GM12891 (cell line): ENCODE data around the gene C5orf46.

Experiments
- DNase-seq: peaks from one replicate; pipeline ENCODE4 v3.0.0; 2011; ENCODE audit warnings: low spot score; ENCODE audit not compliant: insufficient read length
- FAIRE-seq: peaks from 2 replicates; lab custom pipeline; 2011; peaks lifted over from hg19 to GRCh38; lab: Jason Lieb, UNC
- PAX5 ChIP-seq: IDR thresholded peaks from 2 replicates; pipeline ENCODE4 v1.6.1; 2011; ENCODE audit warnings: low read length, moderate library complexity, mild to moderate bottlenecking; ENCODE audit not compliant: insufficient read depth, severe bottlenecking
- POLR2A ChIP-seq: IDR thresholded peaks from 2 replicates; pipeline ENCODE4 v1.6.1; 2011; ENCODE audit warnings: low read depth, low read length, control low read depth
- POLR2AphosphoS5 ChIP-seq: IDR thresholded peaks from 2 replicates; pipeline ENCODE4 v1.6.1; 2011; ENCODE audit warnings: low read depth, low read length, control low read depth
- POU2F2 ChIP-seq: IDR thresholded peaks from 2 replicates; pipeline ENCODE4 v1.6.1; 2011; ENCODE audit warnings: low read depth, mild to moderate bottlenecking, control low read depth, low read length, moderate library complexity
- SPI1 ChIP-seq: IDR thresholded peaks from 2 replicates; pipeline ENCODE4 v1.6.1; 2011; ENCODE audit warnings: low read depth, low read length, control low read depth
- TAF1 ChIP-seq: IDR thresholded peaks from 2 replicates; pipeline ENCODE4 v1.6.1; 2011; ENCODE audit warnings: low read depth, low read length, control low read depth

C5orf46 gene

GRCh38 chr5:147898875-147899401 lies 7.4 kb downstream of the C5orf46 start:
- FAIRE-seq (no peak), DNase-seq (no peak)
- TF ChIP-seq TAF1 (no peak), POU2F2 (no peak), POLR2AphosphoS5 (no peak), SPI1 (no peak), POLR2A (no peak), PAX5 (no peak)

- TF ChIP-seq POU2F2 (no peak), POLR2AphosphoS5 (no peak), POLR2A (no peak), PAX5 (no peak)
- FAIRE-seq (no peak), DNase-seq (no peak)
Observed at GRCh38 chr5:147895864-147896263, 10.5 kb downstream of the C5orf46 start.

- DNase-seq (no peak), FAIRE-seq (no peak)
- no peak for TF ChIP-seq POU2F2
- no peak for TF ChIP-seq POLR2A
- TF ChIP-seq PAX5, result no peak
- no peak for TF ChIP-seq POLR2AphosphoS5
- TF ChIP-seq SPI1, result no peak
- no peak for TF ChIP-seq TAF1
Observed at GRCh38 chr5:147893820-147894219, 12.5 kb downstream of the C5orf46 start.

- no peak for DNase-seq
- no peak for FAIRE-seq
- TF ChIP-seq SPI1, result no peak
- TF ChIP-seq POLR2A, result no peak
- TF ChIP-seq POU2F2, result no peak
- no peak for TF ChIP-seq PAX5
- no peak for TF ChIP-seq POLR2AphosphoS5
- TF ChIP-seq TAF1, result no peak
Observed at GRCh38 chr5:147892696-147893296, 13.5 kb downstream of the C5orf46 start.

- TF ChIP-seq PAX5 (no peak), POLR2A (no peak), POLR2AphosphoS5 (no peak), POU2F2 (no peak), SPI1 (no peak), TAF1 (no peak)
- FAIRE-seq (no peak), DNase-seq (no peak)
Observed at GRCh38 chr5:147887930-147888329, 18.4 kb downstream of the C5orf46 start.

GRCh38 chr5:147887026-147887627 lies 19.2 kb downstream of the C5orf46 start:
- no peak for TF ChIP-seq POU2F2
- TF ChIP-seq PAX5, result no peak
- no peak for TF ChIP-seq POLR2A
- no peak for TF ChIP-seq SPI1
- TF ChIP-seq TAF1, result no peak
- no peak for TF ChIP-seq POLR2AphosphoS5
- FAIRE-seq (no peak), DNase-seq (no peak)

- DNase-seq (no peak), FAIRE-seq (no peak)
- TF ChIP-seq POLR2A (no peak), PAX5 (no peak), POU2F2 (no peak), TAF1 (no peak), POLR2AphosphoS5 (no peak), SPI1 (no peak)
Observed at GRCh38 chr5:147882586-147883313, 23.6 kb downstream of the C5orf46 start.

GRCh38 chr5:147880487-147880886 lies 25.9 kb downstream of the C5orf46 start:
- no peak for FAIRE-seq
- no peak for DNase-seq
- TF ChIP-seq PAX5, result no peak
- TF ChIP-seq POLR2AphosphoS5, result no peak
- no peak for TF ChIP-seq SPI1
- TF ChIP-seq TAF1, result no peak
- TF ChIP-seq POU2F2, result no peak
- TF ChIP-seq POLR2A, result no peak

GRCh38 chr5:147879784-147880183 lies 26.6 kb downstream of the C5orf46 start:
- FAIRE-seq, result no peak
- DNase-seq, result no peak
- TF ChIP-seq POLR2A (no peak), POU2F2 (no peak), SPI1 (no peak), PAX5 (no peak), TAF1 (no peak), POLR2AphosphoS5 (no peak)
